PC-9 (cell line): ENCODE results near the gene C1D. TPM values are rescaled to one million over a fixed set of nuclear protein-coding genes. Genes with fewer than 3 reads are reported as not detected.

Experiments
- BruUV-seq: library from RNA; stranded (reverse); fragments of 400-500 nt; replicated peaks from 2 replicates; lab custom pipeline; 2021; lab: Mats Ljungman, UMichigan
- CTCF ChIA-PET: fragments of 300-600 bp; sonication (Branson Sonifier 250); formaldehyde crosslinking; loops from one replicate; lab custom pipeline; 2022; ENCODE audit warnings: antibody characterized with exemption; lab: Charles Lee
- POLR2A ChIA-PET: fragments of 300-600 bp; sonication (Branson Sonifier 250); formaldehyde crosslinking; loops from one replicate; lab custom pipeline; 2022; ENCODE audit warnings: antibody characterized with exemption; ENCODE audit not compliant: unreplicated experiment; lab: Charles Lee
- DNase-seq, 2 experiments: peaks; one replicate each; pipeline versions ENCODE4 v3.0.0 to v3.0.0-alpha.2; 2015 to 2022; ENCODE audit warnings: mixed read lengths in 1 of 2
- H2AFZ ChIP-seq: fragments of 200-600 bp; sonication (generic); 2 replicates; pipeline ENCODE4 v1.8.1; 2017; ENCODE audit warnings: antibody characterized with exemption
- H3F3A ChIP-seq: fragments of 200-600 bp; sonication (generic); 2 replicates; pipeline ENCODE4 v1.8.1; 2017; ENCODE audit warnings: antibody characterized with exemption, mild to moderate bottlenecking, low read depth; ENCODE audit not compliant: insufficient read depth
- H3K27ac ChIP-seq: fragments of 200-600 bp; sonication (generic); 2 replicates; pipeline ENCODE4 v1.6.1; 2016; ENCODE audit warnings: mixed run types
- H3K27me3 ChIP-seq: fragments of 200-600 bp; sonication (generic); 2 replicates; pipeline ENCODE4 v1.6.1; 2016; ENCODE audit warnings: low read depth, mixed run types; ENCODE audit not compliant: insufficient read depth
- H3K36me3 ChIP-seq: fragments of 200-600 bp; sonication (generic); 2 replicates; pipeline ENCODE4 v1.6.1; 2016; ENCODE audit warnings: low read depth, mixed run types
- H3K4me1 ChIP-seq: fragments of 200-600 bp; sonication (generic); replicated peaks from 2 replicates; pipeline ENCODE4 v1.6.1; 2016; ENCODE audit warnings: mixed run types; ENCODE audit not compliant: insufficient read depth
- H3K4me2 ChIP-seq: fragments of 200-600 bp; sonication (generic); 2 replicates; pipeline ENCODE4 v1.6.1; 2017; ENCODE audit warnings: mixed run types
- H3K4me3 ChIP-seq: fragments of 200-600 bp; sonication (generic); 2 replicates; pipeline ENCODE4 v1.6.1; 2016; ENCODE audit warnings: mixed run types
- H3K79me2 ChIP-seq: fragments of 200-600 bp; sonication (generic); 2 replicates; pipeline ENCODE4 v1.6.1; 2017; ENCODE audit warnings: low read depth, mixed run types
- H3K9me2 ChIP-seq: fragments of 200-600 bp; sonication (generic); 2 replicates; pipeline ENCODE4 v1.8.1; 2017; ENCODE audit warnings: mild to moderate bottlenecking; ENCODE audit not compliant: insufficient read depth
- H3K9me3 ChIP-seq: fragments of 200-600 bp; sonication (generic); 2 replicates; pipeline ENCODE4 v1.8.1; 2016; ENCODE audit warnings: low read depth; ENCODE audit not compliant: insufficient read depth
- H4K20me1 ChIP-seq: fragments of 200-600 bp; sonication (generic); 2 replicates; pipeline ENCODE4 v1.8.1; 2017; ENCODE audit not compliant: insufficient read depth
- CTCF ChIP-seq: fragments of 200-600 bp; sonication (generic); conservative IDR thresholded peaks from 2 replicates; pipeline ENCODE4 v1.6.1; 2017; ENCODE audit warnings: mixed run types, antibody characterized with exemption, mild to moderate bottlenecking, moderate library complexity
- EZH2 ChIP-seq: fragments of 200-600 bp; sonication (generic); IDR thresholded peaks from 2 replicates; pipeline ENCODE4 v1.8.0; 2017; ENCODE audit warnings: antibody characterized with exemption, low read depth
- intact Hi-C: fragments of 100-400 bp; cut with micrococcal nuclease; formaldehyde crosslinking; loops from one replicate; pipeline ENCODE4 v1.10.0; 2022; ENCODE audit not compliant: unreplicated experiment
- total RNA-seq: library from RNA; stranded (reverse); gene quantifications from 2 replicates; pipeline ENCODE4 v1.2.3, GENCODE V29; 2021

C1D gene
- total RNA-seq, 1 experiment from 2014 or later, result 24.8 TPM

- Histone ChIP-seq H3K27ac (no peak overlapping the region), H3K4me3 (no peak overlapping the region), H2AFZ (no peak overlapping the region), H3K27me3 (0 out of 2 replicates have a peak, but pooled peaks cover 10% of the 10 kb centered on the region), H3F3A (no peaks in the 10 kb centered on the region), H3K9me3 (no peaks in the 10 kb centered on the region), H3K9me2 (no peaks in the 10 kb centered on the region), H3K79me2 (no peaks in the 10 kb centered on the region), H4K20me1 (no peaks in the 10 kb centered on the region), H3K4me1 (no peaks in the 10 kb centered on the region), H3K4me2 (no peak overlapping the region), H3K36me3 (no peaks in the 10 kb centered on the region)
- intact Hi-C loops, result no loop called here
- no peak for TF ChIP-seq CTCF
- no peak for TF ChIP-seq EZH2
- ChIA-PET POLR2A (no interaction called here), CTCF (no interaction called here)
- DNase-seq, result no peak
- no TSS peak for BruUV-seq
These were observed 63.5 kb downstream of the C1D start for GRCh38 chr2:67999332-67999731.

- POLR2A ChIA-PET, result no interaction called here
- no peak for DNase-seq
- Histone ChIP-seq H3K4me2 (no peak overlapping the region), H3K27me3 (0 out of 2 replicates have a peak, but pooled peaks cover 5% of the 10 kb centered on the region), H3K36me3 (no peaks in the 10 kb centered on the region), H3F3A (no peaks in the 10 kb centered on the region), H3K9me3 (no peaks in the 10 kb centered on the region), H3K27ac (no peak overlapping the region), H3K79me2 (no peaks in the 10 kb centered on the region), H3K9me2 (no peaks in the 10 kb centered on the region), H4K20me1 (no peaks in the 10 kb centered on the region), H2AFZ (no peak overlapping the region), H3K4me1 (no peaks in the 10 kb centered on the region), H3K4me3 (no peak overlapping the region)
- no TSS peak for BruUV-seq
- intact Hi-C loops, result no loop called here
- CTCF ChIA-PET, result no interaction called here
- TF ChIP-seq EZH2 (no peak), CTCF (no peak)
These were observed 64.9 kb downstream of the C1D start for GRCh38 chr2:67997903-67998302.

- no peak overlapping the region for H3K4me3 ChIP-seq
- no peaks in the 10 kb centered on the region for H4K20me1 ChIP-seq
- no peaks in the 10 kb centered on the region for H3K4me1 ChIP-seq
- no peak overlapping the region for H3K4me2 ChIP-seq
- H3K27ac ChIP-seq, result no peak overlapping the region
- BruUV-seq, result no TSS peak
- H3F3A ChIP-seq, result no peaks in the 10 kb centered on the region
- 0 out of 2 replicates have a peak, but pooled peaks cover under 1% of the 10 kb centered on the region for H3K27me3 ChIP-seq
- no peaks in the 10 kb centered on the region for H3K9me3 ChIP-seq
- intact Hi-C loops, result no loop called here
- H3K36me3 ChIP-seq, result no peaks in the 10 kb centered on the region
- ChIA-PET CTCF (no interaction called here), POLR2A (no interaction called here)
- H3K79me2 ChIP-seq, result no peaks in the 10 kb centered on the region
- TF ChIP-seq EZH2 (no peak), CTCF (no peak)
- H2AFZ ChIP-seq, result no peak overlapping the region
- no peak for DNase-seq
- no peaks in the 10 kb centered on the region for H3K9me2 ChIP-seq
These were observed 65.3 kb downstream of the C1D start for GRCh38 chr2:67997528-67997900.
